Endothelial cell of umbilical vein (primary cell): ENCODE results near the gene RAB37.

Experiments used
- CTCF ChIP-seq, 2 donors: IDR thresholded peaks; 1 replicate in 1 of 2; 2 replicates in 1 of 2; pipeline ENCODE4 v1.5.1; 2011; ENCODE audit warnings: low read length in 2 of 2, mild to moderate bottlenecking in 2 of 2, moderate library complexity in 2 of 2, control low read depth in 1 of 2, inconsistent platforms in 1 of 2, low read depth in 1 of 2; ENCODE audit not compliant: insufficient read depth in 1 of 2; ENCODE audit errors: extremely low read depth in 1 of 2
- EZH2 ChIP-seq: IDR thresholded peaks from 2 replicates; pipeline ENCODE4 v1.6.1; 2012; ENCODE audit warnings: borderline replicate concordance, low read depth, mild to moderate bottlenecking, moderate library complexity, low read length, inconsistent platforms; ENCODE audit not compliant: severe bottlenecking
- FOS ChIP-seq: IDR thresholded peaks from 2 replicates; pipeline ENCODE4 v1.6.1; 2011; ENCODE audit warnings: mild to moderate bottlenecking, low read length, moderate library complexity, borderline replicate concordance; ENCODE audit not compliant: insufficient read depth
- JUN ChIP-seq: IDR thresholded peaks from 2 replicates; pipeline ENCODE4 v1.6.1; 2011; ENCODE audit warnings: borderline replicate concordance, low read depth; ENCODE audit not compliant: insufficient read length, insufficient read depth
- MAX ChIP-seq: IDR thresholded peaks from 2 replicates; pipeline ENCODE4 v1.6.1; 2011; ENCODE audit not compliant: insufficient read depth, insufficient read length
- MYC ChIP-seq: IDR thresholded peaks from one replicate; pipeline ENCODE4 v1.6.1; 2011; ENCODE audit warnings: mild to moderate bottlenecking, low read depth, low read length
- POLR2A ChIP-seq: IDR thresholded peaks from 2 replicates; pipeline ENCODE4 v1.6.1; 2012; ENCODE audit warnings: low read depth, mild to moderate bottlenecking, control low read depth, low read length
- POLR2AphosphoS5 ChIP-seq: IDR thresholded peaks from 2 replicates; pipeline ENCODE4 v1.6.1; 2012; ENCODE audit warnings: low read depth, mild to moderate bottlenecking, control low read depth, low read length, moderate library complexity; ENCODE audit not compliant: insufficient read depth

GRCh38 chr17:74757502-74757901 lies 20.4 kb downstream of the RAB37 start:
- TF ChIP-seq POLR2AphosphoS5 (no peak), EZH2 (no peak), CTCF (IDR thresholded peaks at IDR 0.05; ENCODE audit: extremely low read depth in 1 of 2, insufficient read depth in 1 of 2, low read depth in 1 of 2, low read length in 2 of 2) (no peak), JUN (no peak), POLR2A (no peak), MAX (no peak), FOS (no peak), MYC (no peak)
